Activated T-cell treated with anti-CD3 and anti-CD28 coated beads for 1 hour (primary cell): ENCODE measurements around the gene C11orf21.

Experiments used
- DNase-seq: peaks from one replicate; pipeline ENCODE4 v3.0.0-alpha.2; 2020; ENCODE audit warnings: low read depth

Gene C11orf21

GRCh38 chr11:2271327-2272227, 30.1 kb downstream of the C11orf21 start:
- no peak for DNase-seq

- no peak for DNase-seq
Measured at GRCh38 chr11:2271077-2271326, 30.7 kb downstream of the C11orf21 start.

GRCh38 chr11:2270322-2271076, 31.2 kb downstream of the C11orf21 start, which contains the start of gene ASCL2:
TSS of gene ASCL2 (minus strand) at chr11:2270588. CDS start at chr11:2270332, 256 bp downstream.
- DNase-seq, result no peak

- peak; percentile 16 for DNase-seq
Measured at GRCh38 chr11:2269601-2270321, 32.0 kb downstream of the C11orf21 start.

- peak; percentile 48 for DNase-seq
Measured at GRCh38 chr11:2268729-2269600, 32.8 kb downstream of the C11orf21 start.

GRCh38 chr11:2267851-2268728, 33.6 kb downstream of the C11orf21 start:
- no peak for DNase-seq

GRCh38 chr11:2267306-2267850, 34.3 kb downstream of the C11orf21 start:
- no peak for DNase-seq

- no peak for DNase-seq
Measured at GRCh38 chr11:2266586-2267305, 35.0 kb downstream of the C11orf21 start.

GRCh38 chr11:2265854-2266585, 35.7 kb downstream of the C11orf21 start:
- no peak for DNase-seq

- DNase-seq, result no peak
Measured at GRCh38 chr11:2265396-2265795, 36.3 kb downstream of the C11orf21 start.

- DNase-seq, result no peak
Measured at GRCh38 chr11:2264366-2265053, 37.2 kb downstream of the C11orf21 start.

- DNase-seq, result no peak
Measured at GRCh38 chr11:2263724-2264360, 37.9 kb downstream of the C11orf21 start.

GRCh38 chr11:2263071-2263565, 38.6 kb downstream of the C11orf21 start:
- no peak for DNase-seq

GRCh38 chr11:2262301-2263070, 39.2 kb downstream of the C11orf21 start:
- DNase-seq, result no peak

GRCh38 chr11:2261436-2262230, 40.1 kb downstream of the C11orf21 start:
- DNase-seq, result no peak
